B cell (primary cell): ENCODE data around the gene TSSC4. TPM values are rescaled to one million over a fixed set of nuclear protein-coding genes. Genes with fewer than 3 reads are reported as not detected.

ENCODE experiments used
- ATAC-seq: fragments of 200-7000 bp; cut with Tn5 transposase; one replicate; pipeline ENCODE4 v1.10.0; 2021; ENCODE audit warnings: low read depth, mild to moderate bottlenecking, moderate number of reproducible peaks, moderate library complexity
- CTCF ChIA-PET: fragments of 350-600 bp; sonication (Branson Sonifier 250); formaldehyde crosslinking; loops from one replicate; lab custom pipeline; 2021; ENCODE audit warnings: antibody characterized with exemption, inconsistent platforms; lab: Charles Lee
- POLR2A ChIA-PET: fragments of 350-600 bp; sonication (Branson Sonifier 250); formaldehyde crosslinking; loops from one replicate; lab custom pipeline; 2021; ENCODE audit warnings: antibody characterized with exemption; lab: Charles Lee
- DNase-seq: peaks from one replicate; pipeline ENCODE4 v3.0.0; 2013
- H2AFZ ChIP-seq: 2 replicates; pipeline ENCODE4 v1.6.1; 2012; ENCODE audit warnings: mild to moderate bottlenecking, low read depth, low read length; ENCODE audit not compliant: insufficient read depth, poor library complexity, severe bottlenecking
- H3K27ac ChIP-seq, 2 donors: 1 replicate in 1 of 2; 2 replicates in 1 of 2; pipeline ENCODE4 v1.5.1; 2012 to 2013; ENCODE audit warnings: low read length in 2 of 2, mild to moderate bottlenecking in 2 of 2, moderate library complexity in 1 of 2
- H3K27me3 ChIP-seq, 4 experiments: fragments of 200-600 bp in 1 of 4; sonication (generic) in 1 of 4; replicated peaks in 1 of 4; 1 replicate in 2 of 4; 2 replicates in 2 of 4; pipeline versions ENCODE4 v1.6.1 to v1.7.0; 2013 to 2016; ENCODE audit warnings: low read length in 3 of 4, mild to moderate bottlenecking in 2 of 4, mixed read lengths in 1 of 4, moderate library complexity in 1 of 4; ENCODE audit not compliant: insufficient read depth in 4 of 4, control insufficient read depth in 3 of 4; ENCODE audit errors: control extremely low read depth in 1 of 4
- H3K36me3 ChIP-seq, 2 experiments: replicated peaks in 1 of 2; 1 replicate in 1 of 2; 2 replicates in 1 of 2; pipeline versions ENCODE4 v1.6.1 to v1.7.1; 2013; ENCODE audit warnings: low read length in 1 of 2; ENCODE audit not compliant: insufficient read depth in 2 of 2, control insufficient read depth in 1 of 2; ENCODE audit errors: control extremely low read depth in 1 of 2, extremely low read depth in 1 of 2
- H3K4me1 ChIP-seq, 2 donors: fragments of 200-600 bp in 1 of 2; sonication (generic) in 1 of 2; 1 replicate in 1 of 2; 2 replicates in 1 of 2; pipeline versions ENCODE4 v1.5.1 to v1.6.1; 2013 to 2017; ENCODE audit warnings: low read length in 2 of 2; ENCODE audit not compliant: control insufficient read depth in 2 of 2, insufficient read depth in 2 of 2
- H3K4me2 ChIP-seq: replicated peaks from 2 replicates; pipeline ENCODE3; 2012; ENCODE audit warnings: mild to moderate bottlenecking, low read depth, low read length; ENCODE audit not compliant: poor library complexity, severe bottlenecking
- H3K4me3 ChIP-seq, 5 experiments: fragments of 200-600 bp in 1 of 5; sonication (generic) in 1 of 5; 1 replicate in 3 of 5; 2 replicates in 2 of 5; pipeline versions ENCODE4 v1.5.1 to v1.7.0; 2011 to 2016; ENCODE audit warnings: low read length in 4 of 5, mild to moderate bottlenecking in 4 of 5, low read depth in 2 of 5, control low read depth in 1 of 5, moderate library complexity in 1 of 5; ENCODE audit not compliant: insufficient read depth in 1 of 5; ENCODE audit errors: control extremely low read depth in 1 of 5, extremely low read depth in 1 of 5
- H3K79me2 ChIP-seq: fragments of 200-600 bp; sonication (generic); one replicate; pipeline ENCODE4 v1.6.0; 2016; ENCODE audit warnings: low read length; ENCODE audit not compliant: control insufficient read depth, insufficient read depth
- H3K9ac ChIP-seq: fragments of 200-600 bp; sonication (generic); 2 replicates; pipeline ENCODE4 v1.6.1; 2017; ENCODE audit warnings: mild to moderate bottlenecking, low read length, moderate library complexity
- H3K9me3 ChIP-seq, 3 donors: one replicate each; pipeline versions ENCODE4 v1.6.1 to v1.7.1; 2013; ENCODE audit warnings: low read length in 2 of 3; ENCODE audit not compliant: control insufficient read depth in 2 of 3, insufficient read depth in 1 of 3; ENCODE audit errors: control extremely low read depth in 1 of 3
- H4K20me1 ChIP-seq: 2 replicates; pipeline ENCODE4 v1.6.0; 2012; ENCODE audit warnings: mild to moderate bottlenecking, low read length; ENCODE audit not compliant: insufficient read depth, control insufficient read depth, poor library complexity, severe bottlenecking
- H3K27ac Mint-ChIP-seq: one replicate; pipeline ENCODE4 v1.8.0; 2021; ENCODE audit warnings: mixed read lengths
- H3K27me3 Mint-ChIP-seq: one replicate; pipeline ENCODE4 v1.8.0; 2021; ENCODE audit warnings: mixed read lengths
- H3K4me1 Mint-ChIP-seq: one replicate; pipeline ENCODE4 v1.8.0; 2021; ENCODE audit warnings: mixed read lengths
- H3K4me3 Mint-ChIP-seq: one replicate; pipeline ENCODE4 v1.8.0; 2021; ENCODE audit warnings: mixed read lengths
- H3K9me3 Mint-ChIP-seq: one replicate; pipeline ENCODE4 v1.8.0; 2022; ENCODE audit warnings: mixed read lengths; ENCODE audit not compliant: insufficient read depth
- CTCF ChIP-seq: fragments of 200-600 bp; IDR thresholded peaks from one replicate; pipeline ENCODE4 v1.8.0; 2022; ENCODE audit warnings: antibody characterized with exemption, mild to moderate bottlenecking
- EZH2 ChIP-seq: IDR thresholded peaks from 2 replicates; pipeline ENCODE4 v1.6.1; 2012; ENCODE audit warnings: borderline replicate concordance, low read depth, mild to moderate bottlenecking, moderate library complexity, low read length; ENCODE audit not compliant: insufficient read depth, poor library complexity, severe bottlenecking
- WGBS: methylation state at CpG from one replicate; pipeline ENCODE4 v1.1.5; 2013; ENCODE audit warnings: missing lambda C conversion rate; ENCODE audit not compliant: insufficient coverage; 5-methylcytosine and 5-hydroxymethylcytosine counted together
- intact Hi-C: fragments of 100-400 bp; cut with micrococcal nuclease; formaldehyde crosslinking; loops from one replicate; pipeline ENCODE4 v1.10.0; 2022
- polyA plus RNA-seq: library from polyadenylated mRNA; depleted of rRNA; stranded (reverse); fragments of >200 nt; gene quantifications from 2 replicates; pipeline ENCODE4 v1.2.3, GENCODE V29; 2012
- total RNA-seq, 2 donors: library from RNA; stranded (reverse); fragments of 120-200 nt in 1 of 2; gene quantifications; 1 replicate in 1 of 2; 2 replicates in 1 of 2; pipeline versions ENCODE4 v1.2.3 to v1.2.4, GENCODE V29; 2013 to 2022

The TSSC4 gene
- total and polyA plus RNA-seq, 2 donors (not counting 1 experiment from before 2014, with no cell fraction given) = 49.4 to 57.5 TPM

- Histone ChIP-seq H2AFZ (no peak overlapping the region), H3K4me3 (no peak overlapping the region), H3K4me2 (no peak overlapping the region), H3K4me1 (no peaks in the 10 kb centered on the region), H3K27me3 (no peaks in the 10 kb centered on the region), H3K79me2 (no peaks in the 10 kb centered on the region), H4K20me1 (no peaks in the 10 kb centered on the region), H3K9ac (no peak overlapping the region), H3K36me3 (no peaks in the 10 kb centered on the region), H3K9me3 (no peaks in the 10 kb centered on the region), H3K27ac (no peak overlapping the region)
- ATAC-seq = peak; percentile 23
- intact Hi-C loops = loop anchor here (1.0 kb wide), 2 partner anchors 99 to 460 kb away; no protein-coding TSS in a partner anchor
- Mint-ChIP-seq H3K27me3 (no peaks in the 10 kb centered on the region), H3K4me3 (no peak overlapping the region), H3K27ac (no peak overlapping the region), H3K4me1 (no peaks in the 10 kb centered on the region), H3K9me3 (no peaks in the 10 kb centered on the region)
- WGBS = 78% methylated on average over 12 of the region's 12 CpGs
- CTCF ChIA-PET = interaction anchor here (0.9 to 10.8 kb wide), 7 partner anchors 17 to 465 kb away, joined by 4 to 217 read pairs (median 10); partner anchors contain the start of gene KCNQ1
- no peak for DNase-seq
- no peak for TF ChIP-seq EZH2
- POLR2A ChIA-PET = interaction anchor here (0.7 to 1.0 kb wide), 2 partner anchors 17 to 104 kb away, joined by 3 to 4 read pairs; partner anchors contain the start of genes KCNQ1 and TRPM5
Measured at GRCh38 chr11:2427721-2428321, 27.3 kb downstream of the TSSC4 start.

- H4K20me1 ChIP-seq = no peaks in the 10 kb centered on the region
- peak; percentile 85 for DNase-seq
- no peak overlapping the region for H2AFZ ChIP-seq
- H3K36me3 ChIP-seq = no peaks in the 10 kb centered on the region
- H3K27me3 ChIP-seq = no peaks in the 10 kb centered on the region
- no peaks in the 10 kb centered on the region for H3K79me2 ChIP-seq
- no peaks in the 10 kb centered on the region for H3K4me1 ChIP-seq
- 55% methylated on average over 8 of the region's 8 CpGs for WGBS
- H3K9me3 Mint-ChIP-seq = no peaks in the 10 kb centered on the region
- no peak overlapping the region for H3K4me3 Mint-ChIP-seq
- H3K27ac ChIP-seq = no peak overlapping the region
- POLR2A ChIA-PET = interaction anchor here (1.0 kb wide), 1 partner anchor 103 kb away, joined by 4 read pairs; no protein-coding TSS in a partner anchor
- CTCF ChIA-PET = interaction anchor here (1.0 to 10.8 kb wide), 5 partner anchors 17 to 460 kb away, joined by 3 to 217 read pairs (median 10); partner anchors contain the start of gene KCNQ1
- no peak overlapping the region for H3K4me3 ChIP-seq
- H3K9ac ChIP-seq = no peak overlapping the region
- intact Hi-C loops = loop anchor here (1.0 kb wide), 2 partner anchors 99 to 460 kb away; no protein-coding TSS in a partner anchor
- H3K9me3 ChIP-seq = no peaks in the 10 kb centered on the region
- no peaks in the 10 kb centered on the region for H3K27me3 Mint-ChIP-seq
- peak; percentile 82 for TF ChIP-seq CTCF
- no peak for TF ChIP-seq EZH2
- H3K27ac Mint-ChIP-seq = no peak overlapping the region
- no peaks in the 10 kb centered on the region for H3K4me1 Mint-ChIP-seq
- no peak overlapping the region for H3K4me2 ChIP-seq
- peak; percentile 94 for ATAC-seq
Measured at GRCh38 chr11:2428322-2428795, 27.8 kb downstream of the TSSC4 start.
